ENCODE data around the gene XCL2. TPM values are rescaled to one million over a fixed set of nuclear protein-coding genes. Genes with fewer than 3 reads are reported as not detected.

Gene XCL2
- total RNA-seq, 1 donor from 2014 or later: not detected

GRCh38 chr1:168531615-168532345 lies 12.0 kb downstream of the XCL2 start:
- Mint-ChIP-seq H3K27ac (ENCODE audit: unreplicated experiment) (no peak overlapping the region), H3K4me3 (ENCODE audit: unreplicated experiment) (no peak overlapping the region), H3K9me3 (ENCODE audit: low read depth) (no peaks in the 10 kb centered on the region), H3K4me1 (ENCODE audit: low read depth) (no peaks in the 10 kb centered on the region), H3K36me3 (ENCODE audit: low read depth) (no peaks in the 10 kb centered on the region), H3K27me3 (ENCODE audit: low read depth) (peaks cover 1% of the 10 kb centered on the region)
- DNase-seq (ENCODE audit: low spot score): no peak
- TF ChIP-seq, protein P1, sequence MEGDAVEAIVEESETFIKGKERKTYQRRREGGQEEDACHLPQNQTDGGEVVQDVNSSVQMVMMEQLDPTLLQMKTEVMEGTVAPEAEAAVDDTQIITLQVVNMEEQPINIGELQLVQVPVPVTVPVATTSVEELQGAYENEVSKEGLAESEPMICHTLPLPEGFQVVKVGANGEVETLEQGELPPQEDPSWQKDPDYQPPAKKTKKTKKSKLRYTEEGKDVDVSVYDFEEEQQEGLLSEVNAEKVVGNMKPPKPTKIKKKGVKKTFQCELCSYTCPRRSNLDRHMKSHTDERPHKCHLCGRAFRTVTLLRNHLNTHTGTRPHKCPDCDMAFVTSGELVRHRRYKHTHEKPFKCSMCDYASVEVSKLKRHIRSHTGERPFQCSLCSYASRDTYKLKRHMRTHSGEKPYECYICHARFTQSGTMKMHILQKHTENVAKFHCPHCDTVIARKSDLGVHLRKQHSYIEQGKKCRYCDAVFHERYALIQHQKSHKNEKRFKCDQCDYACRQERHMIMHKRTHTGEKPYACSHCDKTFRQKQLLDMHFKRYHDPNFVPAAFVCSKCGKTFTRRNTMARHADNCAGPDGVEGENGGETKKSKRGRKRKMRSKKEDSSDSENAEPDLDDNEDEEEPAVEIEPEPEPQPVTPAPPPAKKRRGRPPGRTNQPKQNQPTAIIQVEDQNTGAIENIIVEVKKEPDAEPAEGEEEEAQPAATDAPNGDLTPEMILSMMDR (IDR thresholded peaks at IDR 0.05): no peak

DNA sequence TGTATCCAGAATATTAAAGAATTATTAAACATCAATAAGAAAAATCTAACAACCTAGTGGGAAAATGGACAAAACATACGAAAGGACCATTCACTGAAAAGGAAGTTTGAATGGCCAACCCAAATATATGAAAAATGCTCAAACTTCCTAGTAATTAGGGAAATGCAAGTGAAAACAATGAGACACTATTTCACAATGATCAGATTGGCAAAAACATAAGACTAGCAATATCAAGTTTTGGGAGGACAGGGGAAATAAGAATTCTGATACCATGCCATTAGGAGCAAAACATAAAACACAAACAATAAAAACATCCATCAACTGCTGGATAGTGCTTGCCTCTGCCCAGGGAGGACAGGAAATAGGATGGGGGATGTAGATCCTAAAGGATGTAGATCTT lies 14.3 kb downstream of the XCL2 start:
- DNase-seq (ENCODE audit: low spot score): no peak
- TF ChIP-seq, protein P1 (IDR thresholded peaks at IDR 0.05): no peak
- Mint-ChIP-seq H3K27me3 (ENCODE audit: low read depth) (no peaks in the 10 kb centered on the region), H3K4me1 (ENCODE audit: low read depth) (no peaks in the 10 kb centered on the region), H3K4me3 (ENCODE audit: unreplicated experiment) (no peak overlapping the region), H3K27ac (ENCODE audit: unreplicated experiment) (no peak overlapping the region), H3K9me3 (ENCODE audit: low read depth) (peaks cover under 1% of the 10 kb centered on the region), H3K36me3 (ENCODE audit: low read depth) (peaks cover under 1% of the 10 kb centered on the region)

- H3K4me3 Mint-ChIP-seq (ENCODE audit: unreplicated experiment): no peak overlapping the region
- no peaks in the 10 kb centered on the region for H3K4me1 Mint-ChIP-seq (ENCODE audit: low read depth)
- H3K36me3 Mint-ChIP-seq (ENCODE audit: low read depth): peaks cover 8% of the 10 kb centered on the region
- peaks cover 12% of the 10 kb centered on the region for H3K27me3 Mint-ChIP-seq (ENCODE audit: low read depth)
- H3K27ac Mint-ChIP-seq (ENCODE audit: unreplicated experiment): no peak overlapping the region
- TF ChIP-seq, protein P1 (IDR thresholded peaks at IDR 0.05): no peak
- no peak for DNase-seq (ENCODE audit: low spot score)
- H3K9me3 Mint-ChIP-seq (ENCODE audit: low read depth): peaks cover 19% of the 10 kb centered on the region
Observed at GRCh38 chr1:168521401-168522000, 22.3 kb downstream of the XCL2 start.

- Mint-ChIP-seq H3K27me3 (ENCODE audit: low read depth) (peaks cover 12% of the 10 kb centered on the region), H3K4me3 (ENCODE audit: unreplicated experiment) (no peak overlapping the region), H3K27ac (ENCODE audit: unreplicated experiment) (no peak overlapping the region), H3K9me3 (ENCODE audit: low read depth) (peaks cover 19% of the 10 kb centered on the region), H3K36me3 (ENCODE audit: low read depth) (peaks cover 8% of the 10 kb centered on the region), H3K4me1 (ENCODE audit: low read depth) (no peaks in the 10 kb centered on the region)
- DNase-seq (ENCODE audit: low spot score): no peak
- TF ChIP-seq, protein P1 (IDR thresholded peaks at IDR 0.05): no peak
Observed at GRCh38 chr1:168520832-168521231, 23.0 kb downstream of the XCL2 start.

DNA sequence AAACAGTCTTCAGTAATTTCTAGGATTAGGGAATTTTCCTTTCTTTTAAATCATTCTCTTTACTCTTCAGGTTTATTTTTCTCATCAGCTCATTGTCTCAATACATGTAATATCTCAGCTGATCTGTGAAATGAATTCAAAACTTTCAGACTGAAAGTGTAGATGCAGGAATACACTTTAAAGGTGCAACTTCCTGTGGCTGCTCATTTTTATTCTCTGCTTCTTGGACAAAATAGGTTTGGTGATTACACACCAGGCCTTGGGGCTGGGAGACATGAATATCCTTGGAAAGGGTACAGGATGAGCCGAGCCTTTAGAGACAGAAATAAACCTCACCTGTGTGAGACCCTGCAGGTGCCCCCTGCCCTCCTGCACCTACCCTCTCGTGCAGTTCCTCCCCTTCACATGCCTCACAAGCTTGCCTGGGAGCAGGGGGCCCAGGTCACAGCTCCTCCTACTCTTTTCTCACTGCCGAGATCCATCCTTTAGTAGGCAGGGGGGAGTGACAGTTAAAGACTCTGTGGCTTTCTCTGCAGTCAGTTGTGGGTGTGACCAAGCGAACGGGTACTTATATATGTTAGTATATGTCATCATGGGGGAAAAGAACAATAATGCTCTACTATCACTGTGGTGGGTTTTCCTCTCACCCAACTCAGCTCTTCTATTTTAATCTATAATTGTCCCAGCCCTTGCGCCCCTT lies 23.6 kb downstream of the XCL2 start:
- H3K4me3 Mint-ChIP-seq (ENCODE audit: unreplicated experiment): no peak overlapping the region
- H3K36me3 Mint-ChIP-seq (ENCODE audit: low read depth): peaks cover 8% of the 10 kb centered on the region
- no peak overlapping the region for H3K27ac Mint-ChIP-seq (ENCODE audit: unreplicated experiment)
- H3K27me3 Mint-ChIP-seq (ENCODE audit: low read depth): peaks cover 12% of the 10 kb centered on the region
- H3K9me3 Mint-ChIP-seq (ENCODE audit: low read depth): peaks cover 19% of the 10 kb centered on the region
- TF ChIP-seq, protein P1 (IDR thresholded peaks at IDR 0.05): no peak
- no peak for DNase-seq (ENCODE audit: low spot score)
- no peaks in the 10 kb centered on the region for H3K4me1 Mint-ChIP-seq (ENCODE audit: low read depth)

Measured in chondrocyte (in vitro differentiated cells).